ENCODE results near the gene WASL. TPM values are rescaled to one million over a fixed set of nuclear protein-coding genes. Genes with fewer than 3 reads are reported as not detected.

The WASL gene
- total RNA-seq, 1 experiment from 2014 or later = 42.3 TPM

DNA sequence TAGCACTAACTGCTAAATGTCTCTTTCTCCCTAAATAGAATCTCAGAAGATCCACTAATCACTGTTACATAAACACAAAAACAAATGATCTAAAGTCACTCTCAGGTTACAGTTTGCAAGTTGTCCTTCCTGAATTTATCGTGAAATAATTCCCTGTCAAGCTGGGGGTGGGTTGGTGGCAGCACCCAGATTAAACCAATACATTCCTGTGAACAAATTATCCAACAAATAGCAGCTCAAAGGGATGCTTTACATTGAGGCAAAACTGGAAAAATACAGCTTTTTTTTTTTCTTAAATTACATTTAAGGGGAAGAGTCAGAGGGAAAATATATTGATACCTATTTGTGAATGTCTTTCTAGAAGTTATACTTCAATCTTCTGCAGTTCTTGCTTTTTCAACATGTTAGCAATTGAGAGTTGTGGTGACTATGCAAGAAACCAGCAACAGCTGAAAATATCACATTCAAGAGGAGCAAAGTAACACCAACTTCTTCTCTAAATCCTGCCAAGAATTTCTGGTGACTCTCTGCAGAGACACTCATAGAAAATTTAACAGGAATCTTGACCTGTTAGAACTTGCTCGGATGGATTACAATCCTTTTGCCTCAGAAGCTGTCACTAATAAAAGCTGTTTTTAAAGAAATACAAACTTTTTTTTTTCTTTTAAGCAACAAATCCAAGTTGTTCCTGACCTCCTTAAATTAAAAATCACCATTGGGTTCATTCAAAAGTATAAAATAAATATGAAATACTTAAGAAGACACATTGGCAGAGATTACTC, 74.2 kb downstream of the WASL start:
- Mint-ChIP-seq H3K27ac (ENCODE audit: unreplicated experiment) (no peak overlapping the region), H3K27me3 (ENCODE audit: insufficient read depth, unreplicated experiment) (no peaks in the 10 kb centered on the region), H3K4me3 (ENCODE audit: unreplicated experiment) (no peak overlapping the region), H3K36me3 (ENCODE audit: insufficient read depth, unreplicated experiment) (peaks cover 25% of the 10 kb centered on the region), H3K9me3 (ENCODE audit: unreplicated experiment) (no peaks in the 10 kb centered on the region), H3K4me1 (ENCODE audit: low read depth, unreplicated experiment) (peaks cover under 1% of the 10 kb centered on the region)
- CTCF ChIA-PET = no interaction called here
- TF ChIP-seq, protein P1, sequence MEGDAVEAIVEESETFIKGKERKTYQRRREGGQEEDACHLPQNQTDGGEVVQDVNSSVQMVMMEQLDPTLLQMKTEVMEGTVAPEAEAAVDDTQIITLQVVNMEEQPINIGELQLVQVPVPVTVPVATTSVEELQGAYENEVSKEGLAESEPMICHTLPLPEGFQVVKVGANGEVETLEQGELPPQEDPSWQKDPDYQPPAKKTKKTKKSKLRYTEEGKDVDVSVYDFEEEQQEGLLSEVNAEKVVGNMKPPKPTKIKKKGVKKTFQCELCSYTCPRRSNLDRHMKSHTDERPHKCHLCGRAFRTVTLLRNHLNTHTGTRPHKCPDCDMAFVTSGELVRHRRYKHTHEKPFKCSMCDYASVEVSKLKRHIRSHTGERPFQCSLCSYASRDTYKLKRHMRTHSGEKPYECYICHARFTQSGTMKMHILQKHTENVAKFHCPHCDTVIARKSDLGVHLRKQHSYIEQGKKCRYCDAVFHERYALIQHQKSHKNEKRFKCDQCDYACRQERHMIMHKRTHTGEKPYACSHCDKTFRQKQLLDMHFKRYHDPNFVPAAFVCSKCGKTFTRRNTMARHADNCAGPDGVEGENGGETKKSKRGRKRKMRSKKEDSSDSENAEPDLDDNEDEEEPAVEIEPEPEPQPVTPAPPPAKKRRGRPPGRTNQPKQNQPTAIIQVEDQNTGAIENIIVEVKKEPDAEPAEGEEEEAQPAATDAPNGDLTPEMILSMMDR (IDR thresholded peaks at IDR 0.05; ENCODE audit: insufficient read depth in 1 of 2, low read depth in 1 of 2, low read length in 1 of 2, severe bottlenecking in 1 of 2, unreplicated experiment in 1 of 2) = no peak
- H3K4me3 ChIP-seq (ENCODE audit: low read depth, low read length) = no peak overlapping the region
- intact Hi-C loops (cut with micrococcal nuclease; ENCODE audit: unreplicated experiment) = loop anchor here (2.0 kb wide), 1 partner anchor 16 kb away; no protein-coding TSS in a partner anchor
- H3K4me1 ChIP-seq = no peaks in the 10 kb centered on the region
- H3K36me3 ChIP-seq (ENCODE audit: control insufficient read depth, insufficient read depth, low read length) = no peaks in the 10 kb centered on the region
- POLR2A ChIA-PET = no interaction called here
- no peaks in the 10 kb centered on the region for H3K27me3 ChIP-seq (replicated peaks; ENCODE audit: control insufficient read depth, insufficient read depth, low read length)
- no peaks in the 10 kb centered on the region for H3K9me3 ChIP-seq
- BruUV-seq (replicated peaks) = no TSS peak
- no peak for DNase-seq

DNA sequence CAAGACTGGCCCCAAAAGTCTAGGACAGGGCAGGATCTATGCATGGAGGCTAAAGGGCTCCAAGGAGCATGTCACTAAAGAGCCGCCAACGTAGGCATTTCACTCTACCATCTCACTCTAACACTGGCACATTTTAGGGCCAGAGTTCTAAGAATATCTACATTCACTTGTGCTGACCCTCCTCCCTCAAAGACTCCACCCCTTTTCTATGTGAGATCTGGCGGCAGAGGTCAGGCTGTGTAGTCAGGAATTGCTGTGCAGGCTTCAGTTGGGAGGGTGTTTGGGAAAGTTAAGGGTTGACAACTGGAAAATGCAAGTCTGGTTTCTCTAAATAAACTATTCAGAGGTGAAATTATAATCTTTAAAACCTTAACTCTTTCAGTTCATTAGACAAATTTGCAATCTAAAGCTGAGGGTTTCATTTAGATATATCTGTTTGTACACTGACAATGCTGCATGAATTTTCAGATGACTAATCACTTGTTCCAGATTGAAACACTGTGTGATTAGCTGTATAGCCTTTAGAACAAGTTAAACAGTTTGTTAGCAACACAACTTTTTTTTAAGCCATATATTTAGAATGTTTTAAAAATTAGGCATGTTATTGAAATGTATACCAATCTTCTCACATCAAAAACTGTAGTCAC, 74.9 kb downstream of the WASL start:
- Histone ChIP-seq H3K4me1 (no peaks in the 10 kb centered on the region), H3K36me3 (ENCODE audit: control insufficient read depth, insufficient read depth, low read length) (no peaks in the 10 kb centered on the region), H3K4me3 (ENCODE audit: low read depth, low read length) (no peak overlapping the region), H3K27me3 (replicated peaks; ENCODE audit: control insufficient read depth, insufficient read depth, low read length) (no peaks in the 10 kb centered on the region), H3K9me3 (no peaks in the 10 kb centered on the region)
- Mint-ChIP-seq H3K27ac (ENCODE audit: unreplicated experiment) (no peak overlapping the region), H3K9me3 (ENCODE audit: unreplicated experiment) (no peaks in the 10 kb centered on the region), H3K36me3 (ENCODE audit: insufficient read depth, unreplicated experiment) (peaks cover 19% of the 10 kb centered on the region), H3K4me3 (ENCODE audit: unreplicated experiment) (no peak overlapping the region), H3K27me3 (ENCODE audit: insufficient read depth, unreplicated experiment) (no peaks in the 10 kb centered on the region), H3K4me1 (ENCODE audit: low read depth, unreplicated experiment) (peaks cover 6% of the 10 kb centered on the region)
- POLR2A ChIA-PET = no interaction called here
- DNase-seq = no peak
- intact Hi-C loops (cut with micrococcal nuclease; ENCODE audit: unreplicated experiment) = loop anchor here (2.0 kb wide), 1 partner anchor 15 kb away; no protein-coding TSS in a partner anchor
- TF ChIP-seq, protein P1 (IDR thresholded peaks at IDR 0.05; ENCODE audit: insufficient read depth in 1 of 2, low read depth in 1 of 2, low read length in 1 of 2, severe bottlenecking in 1 of 2, unreplicated experiment in 1 of 2) = no peak
- BruUV-seq (replicated peaks) = no TSS peak
- CTCF ChIA-PET = no interaction called here

DNA sequence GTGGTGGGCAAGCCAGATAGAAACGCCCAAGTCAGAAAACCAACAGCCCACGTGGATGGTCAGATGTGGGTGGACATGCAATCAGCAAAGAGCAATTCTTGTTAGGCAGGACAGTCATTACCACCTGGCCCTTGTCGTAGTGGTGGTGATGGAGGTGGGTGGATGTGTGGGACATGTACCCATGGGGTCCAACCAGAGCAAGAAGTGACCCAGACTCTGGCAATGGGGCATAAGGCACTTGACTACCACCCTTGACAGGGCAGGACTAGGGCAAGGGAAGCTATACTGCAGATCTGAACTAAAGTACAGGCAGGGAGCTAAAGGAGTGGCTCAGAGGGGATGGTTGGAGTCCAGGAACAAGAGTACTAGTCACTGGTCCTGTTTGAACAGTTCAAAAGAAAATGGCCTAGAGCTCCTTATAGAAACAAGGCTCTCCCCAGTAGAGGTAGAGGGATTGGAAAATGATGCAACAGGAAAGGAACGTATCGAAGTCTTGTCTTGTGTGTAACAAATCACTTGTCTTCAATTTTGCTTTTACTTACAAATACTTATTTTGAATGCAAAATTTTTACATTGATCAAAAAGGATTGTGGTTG, 75.6 kb downstream of the WASL start:
- Mint-ChIP-seq H3K27me3 (ENCODE audit: insufficient read depth, unreplicated experiment) (no peaks in the 10 kb centered on the region), H3K27ac (ENCODE audit: unreplicated experiment) (no peak overlapping the region), H3K4me1 (ENCODE audit: low read depth, unreplicated experiment) (peaks cover 6% of the 10 kb centered on the region), H3K4me3 (ENCODE audit: unreplicated experiment) (no peak overlapping the region), H3K36me3 (ENCODE audit: insufficient read depth, unreplicated experiment) (peaks cover 13% of the 10 kb centered on the region), H3K9me3 (ENCODE audit: unreplicated experiment) (no peaks in the 10 kb centered on the region)
- H3K9me3 ChIP-seq = no peaks in the 10 kb centered on the region
- ChIA-PET CTCF (no interaction called here), POLR2A (no interaction called here)
- H3K4me1 ChIP-seq = no peaks in the 10 kb centered on the region
- intact Hi-C loops (cut with micrococcal nuclease; ENCODE audit: unreplicated experiment) = no loop called here
- no TSS peak for BruUV-seq (replicated peaks)
- no peak for DNase-seq
- no peaks in the 10 kb centered on the region for H3K36me3 ChIP-seq (ENCODE audit: control insufficient read depth, insufficient read depth, low read length)
- no peaks in the 10 kb centered on the region for H3K27me3 ChIP-seq (replicated peaks; ENCODE audit: control insufficient read depth, insufficient read depth, low read length)
- TF ChIP-seq, protein P1 (IDR thresholded peaks at IDR 0.05; ENCODE audit: insufficient read depth in 1 of 2, low read depth in 1 of 2, low read length in 1 of 2, severe bottlenecking in 1 of 2, unreplicated experiment in 1 of 2) = no peak
- H3K4me3 ChIP-seq (ENCODE audit: low read depth, low read length) = no peak overlapping the region
